PC-3 (cell line): ENCODE measurements around the gene LCNL1. TPM values are rescaled to one million over a fixed set of nuclear protein-coding genes. Genes with fewer than 3 reads are reported as not detected.

ENCODE experiments used
- ATAC-seq: fragments of 200-7000 bp; cut with Tn5 transposase; 2 replicates; pipeline ENCODE4 v1.9.1; 2020; ENCODE audit warnings: mild to moderate bottlenecking, moderate library complexity
- BruUV-seq: library from RNA; stranded (reverse); fragments of 400-500 nt; replicated peaks from 2 replicates; lab custom pipeline; 2021; lab: Mats Ljungman, UMichigan
- CTCF ChIA-PET: fragments of 300-600 bp; sonication (Branson Sonifier 250); formaldehyde crosslinking; loops from one replicate; lab custom pipeline; 2022; ENCODE audit warnings: antibody characterized with exemption; lab: Charles Lee
- POLR2A ChIA-PET: fragments of 300-600 bp; sonication (Branson Sonifier 250); formaldehyde crosslinking; loops from one replicate; lab custom pipeline; 2022; ENCODE audit warnings: antibody characterized with exemption; ENCODE audit not compliant: unreplicated experiment; lab: Charles Lee
- DNase-seq: peaks from one replicate; pipeline ENCODE4 v3.0.0-alpha.2; 2015
- H2AFZ ChIP-seq: fragments of 300-600 bp; sonication (generic); 2 replicates; pipeline ENCODE4 v1.6.0; 2016; ENCODE audit warnings: antibody characterized with exemption, low read length
- H3F3A ChIP-seq: fragments of 300-600 bp; sonication (generic); one replicate; pipeline ENCODE4 v1.6.0; 2017; ENCODE audit warnings: antibody characterized with exemption, low read length, control low read depth, mild to moderate bottlenecking; ENCODE audit not compliant: unreplicated experiment
- H3K27ac ChIP-seq: fragments of 300-600 bp; sonication (generic); 2 replicates; pipeline ENCODE4 v1.5.1; 2016; ENCODE audit warnings: mild to moderate bottlenecking, low read length
- H3K27me3 ChIP-seq: fragments of 300-600 bp; sonication (generic); 2 replicates; pipeline ENCODE4 v1.6.1; 2016; ENCODE audit warnings: low read length, mixed read lengths
- H3K36me3 ChIP-seq: fragments of 300-600 bp; sonication (generic); 2 replicates; pipeline ENCODE4 v1.6.1; 2016; ENCODE audit warnings: low read depth, mixed run types, low read length, mixed read lengths
- H3K4me1 ChIP-seq: fragments of 300-600 bp; sonication (generic); 2 replicates; pipeline ENCODE4 v1.5.1; 2016; ENCODE audit warnings: low read length; ENCODE audit not compliant: insufficient read depth
- H3K4me2 ChIP-seq: fragments of 300-600 bp; sonication (generic); 2 replicates; pipeline ENCODE4 v1.6.0; 2016; ENCODE audit warnings: low read length
- H3K4me3 ChIP-seq: fragments of 300-600 bp; sonication (generic); 2 replicates; pipeline ENCODE4 v1.5.1; 2016; ENCODE audit warnings: mild to moderate bottlenecking, low read length, mixed read lengths
- H3K79me2 ChIP-seq: fragments of 300-600 bp; sonication (generic); 2 replicates; pipeline ENCODE4 v1.6.1; 2017; ENCODE audit warnings: low read length, mixed read lengths
- H3K9ac ChIP-seq: fragments of 300-600 bp; sonication (generic); 2 replicates; pipeline ENCODE4 v1.6.0; 2016; ENCODE audit warnings: mild to moderate bottlenecking, low read length
- H3K9me2 ChIP-seq: fragments of 300-600 bp; sonication (generic); replicated peaks from 2 replicates; pipeline ENCODE4 v1.6.1; 2016; ENCODE audit warnings: mixed run types, low read length, mixed read lengths
- H3K9me3 ChIP-seq: fragments of 300-600 bp; sonication (generic); 2 replicates; pipeline ENCODE4 v1.6.1; 2016; ENCODE audit warnings: low read length, mixed read lengths
- H4K20me1 ChIP-seq: fragments of 300-600 bp; sonication (generic); 2 replicates; pipeline ENCODE4 v1.6.1; 2016; ENCODE audit warnings: low read length, mixed read lengths
- EZH2 ChIP-seq: fragments of 300-600 bp; sonication (generic); IDR thresholded peaks from one replicate; pipeline ENCODE4 v1.6.1; 2017; ENCODE audit warnings: antibody characterized with exemption, mild to moderate bottlenecking, low read length; ENCODE audit not compliant: unreplicated experiment
- EZH2phosphoT487 ChIP-seq: fragments of 300-600 bp; sonication (generic); IDR thresholded peaks from 2 replicates; pipeline ENCODE4 v1.6.1; 2018; ENCODE audit warnings: mild to moderate bottlenecking, antibody characterized with exemption, low read length, borderline replicate concordance
- intact Hi-C: fragments of 100-400 bp; cut with micrococcal nuclease; formaldehyde crosslinking; loops from 2 replicates; pipeline ENCODE4 v1.9.0; 2023
- total RNA-seq: library from RNA; depleted of rRNA; stranded (reverse); fragments of >200 nt; gene quantifications from 2 replicates; pipeline ENCODE4 v1.2.3, GENCODE V29; 2014
- TF ChIP-seq, protein P1 (sequence below): fragments of 300-600 bp; sonication (generic); conservative IDR thresholded peaks from 2 replicates; pipeline ENCODE4 v1.5.1; 2017; ENCODE audit warnings: antibody characterized with exemption, low read depth, mild to moderate bottlenecking, low read length

LCNL1 gene
- total RNA-seq, 1 experiment from 2014 or later, result not detected

GRCh38 chr9:136949817-136950655, 32.8 kb upstream of the LCNL1 start:
- Histone ChIP-seq H3K9me3 (no peaks in the 10 kb centered on the region), H3K9me2 (no peaks in the 10 kb centered on the region), H3K9ac (peak overlapping the region; percentile 66), H3K4me3 (peak overlapping the region; percentile 69), H2AFZ (peak overlapping the region; percentile 81), H3K36me3 (no peaks in the 10 kb centered on the region), H3K4me2 (peak overlapping the region; percentile 90), H3F3A (no peaks in the 10 kb centered on the region), H3K79me2 (no peaks in the 10 kb centered on the region), H4K20me1 (no peaks in the 10 kb centered on the region), H3K27ac (peak overlapping the region; percentile 54), H3K4me1 (peaks cover 16% of the 10 kb centered on the region), H3K27me3 (no peaks in the 10 kb centered on the region)
- DNase-seq, result peak; percentile 88
- intact Hi-C loops, result loop anchor here (2.0 kb wide), 1 partner anchor 43 kb away; the partner anchor contains the start of gene PAXX
- ChIA-PET CTCF (interaction anchor here (1.0 kb wide), 1 partner anchor 79 kb away, joined by 4 read pairs; no protein-coding TSS in a partner anchor), POLR2A (interaction anchor here (0.6 kb wide), 2 partner anchors 120 to 201 kb away, joined by 10 to 42 read pairs; partner anchors contain the start of gene SAPCD2)
- peak; percentile 88 for ATAC-seq
- BruUV-seq, result TSS peak; percentile 99
- TF ChIP-seq, protein P1, sequence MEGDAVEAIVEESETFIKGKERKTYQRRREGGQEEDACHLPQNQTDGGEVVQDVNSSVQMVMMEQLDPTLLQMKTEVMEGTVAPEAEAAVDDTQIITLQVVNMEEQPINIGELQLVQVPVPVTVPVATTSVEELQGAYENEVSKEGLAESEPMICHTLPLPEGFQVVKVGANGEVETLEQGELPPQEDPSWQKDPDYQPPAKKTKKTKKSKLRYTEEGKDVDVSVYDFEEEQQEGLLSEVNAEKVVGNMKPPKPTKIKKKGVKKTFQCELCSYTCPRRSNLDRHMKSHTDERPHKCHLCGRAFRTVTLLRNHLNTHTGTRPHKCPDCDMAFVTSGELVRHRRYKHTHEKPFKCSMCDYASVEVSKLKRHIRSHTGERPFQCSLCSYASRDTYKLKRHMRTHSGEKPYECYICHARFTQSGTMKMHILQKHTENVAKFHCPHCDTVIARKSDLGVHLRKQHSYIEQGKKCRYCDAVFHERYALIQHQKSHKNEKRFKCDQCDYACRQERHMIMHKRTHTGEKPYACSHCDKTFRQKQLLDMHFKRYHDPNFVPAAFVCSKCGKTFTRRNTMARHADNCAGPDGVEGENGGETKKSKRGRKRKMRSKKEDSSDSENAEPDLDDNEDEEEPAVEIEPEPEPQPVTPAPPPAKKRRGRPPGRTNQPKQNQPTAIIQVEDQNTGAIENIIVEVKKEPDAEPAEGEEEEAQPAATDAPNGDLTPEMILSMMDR, result no peak
- no peak for TF ChIP-seq EZH2phosphoT487
- no peak for TF ChIP-seq EZH2

- Histone ChIP-seq H3K27me3 (no peaks in the 10 kb centered on the region), H3K79me2 (no peaks in the 10 kb centered on the region), H3K27ac (peak overlapping the region; percentile 54), H3K9ac (peak overlapping the region; percentile 66), H3F3A (no peaks in the 10 kb centered on the region), H4K20me1 (no peaks in the 10 kb centered on the region), H3K4me1 (peaks cover 16% of the 10 kb centered on the region), H2AFZ (peak overlapping the region; percentile 81), H3K9me2 (no peaks in the 10 kb centered on the region), H3K4me3 (peak overlapping the region; percentile 69), H3K9me3 (no peaks in the 10 kb centered on the region), H3K4me2 (peak overlapping the region; percentile 90), H3K36me3 (no peaks in the 10 kb centered on the region)
- intact Hi-C loops, result loop anchor here (2.0 kb wide), 1 partner anchor 42 kb away; the partner anchor contains the start of gene PAXX
- CTCF ChIA-PET, result no interaction called here
- TF ChIP-seq EZH2, result no peak
- no TSS peak for BruUV-seq
- POLR2A ChIA-PET, result no interaction called here
- no peak for DNase-seq
- peak; percentile 8 for ATAC-seq
These were observed 32.0 kb upstream of the LCNL1 start for GRCh38 chr9:136950656-136951276.

- no peaks in the 10 kb centered on the region for H3K9me2 ChIP-seq
- no peak within 1 kb of the TSS for H3K9ac ChIP-seq
- CTCF ChIA-PET, result no interaction called here
- H3K79me2 ChIP-seq, result no peaks in the 10 kb centered on the region
- no peak within 1 kb of the TSS for H3K27ac ChIP-seq
- BruUV-seq, result no TSS peak
- no peaks in the 10 kb centered on the region for H3K9me3 ChIP-seq
- no peaks in the 10 kb centered on the region for H3F3A ChIP-seq
- H3K36me3 ChIP-seq, result no peaks in the 10 kb centered on the region
- peaks cover 16% of the 10 kb centered on the region for H3K4me1 ChIP-seq
- TF ChIP-seq EZH2phosphoT487, result no peak
- no peak for TF ChIP-seq EZH2
- TF ChIP-seq, protein P1, result no peak
- no peak for ATAC-seq
- intact Hi-C loops, result loop anchor here (2.0 kb wide), 1 partner anchor 41 kb away; the partner anchor contains the start of gene PAXX
- H3K4me2 ChIP-seq, result no peak within 1 kb of the TSS
- no peaks in the 10 kb centered on the region for H4K20me1 ChIP-seq
- POLR2A ChIA-PET, result no interaction called here
- H3K4me3 ChIP-seq, result no peak within 1 kb of the TSS
- no peaks in the 10 kb centered on the region for H3K27me3 ChIP-seq
- no peak for DNase-seq
- no peak within 1 kb of the TSS for H2AFZ ChIP-seq
These were observed 31.1 kb upstream of the LCNL1 start, which contains the start of gene LCN12 for GRCh38 chr9:136951541-136952320. LCN12 (plus strand) TSS chr9:136952273; CDS start chr9:136952328, 55 bp downstream.
